Right lobe of liver (tissue), 6 donors: Measurements from ENCODE around the gene ABLIM2. TPM values are rescaled to one million over a fixed set of nuclear protein-coding genes. Genes with fewer than 3 reads are reported as not detected.

Source experiments
- ATAC-seq, 4 donors: fragments of 200-7000 bp; cut with Tn5 transposase; one replicate each; pipeline ENCODE4 v1.9.1; 2020; ENCODE audit warnings: mild to moderate bottlenecking in 4 of 4, moderate library complexity in 4 of 4
- DNase-seq, 3 donors: peaks; one replicate each; pipeline ENCODE4 v3.0.0-alpha.2; 2020
- H3K27ac ChIP-seq, 3 donors: fragments of 200-600 bp; one replicate each; pipeline ENCODE4 v1.8.0; 2022
- H3K27me3 ChIP-seq, 2 donors: fragments of 200-600 bp; one replicate each; pipeline ENCODE4 v1.8.0; 2022
- H3K36me3 ChIP-seq, 4 donors: fragments of 200-600 bp; sonication (generic) in 1 of 4; one replicate each; pipeline versions ENCODE4 v1.5.1 to v1.8.0; 2017 to 2022; ENCODE audit warnings: control low read depth in 1 of 4
- H3K4me1 ChIP-seq, 4 donors: fragments of 200-600 bp; sonication (generic) in 1 of 4; one replicate each; pipeline versions ENCODE4 v1.5.1 to v1.8.0; 2017 to 2022; ENCODE audit warnings: control low read depth in 1 of 4
- H3K4me3 ChIP-seq, 3 donors: fragments of 200-600 bp; one replicate each; pipeline ENCODE4 v1.8.0; 2022
- H3K9me3 ChIP-seq, 4 donors: fragments of 200-600 bp; sonication (generic) in 1 of 4; one replicate each; pipeline versions ENCODE4 v1.5.1 to v1.8.0; 2017 to 2022; ENCODE audit warnings: control low read depth in 1 of 4
- CTCF ChIP-seq, 4 donors: fragments of 200-600 bp in 3 of 4; fragments of 450-650 bp in 1 of 4; IDR thresholded peaks; one replicate each; pipeline versions ENCODE4 v1.5.1 to v1.8.0; 2016 to 2022; ENCODE audit warnings: antibody characterized with exemption in 4 of 4, mild to moderate bottlenecking in 2 of 4
- POLR2A ChIP-seq: fragments of 450-650 bp; IDR thresholded peaks from one replicate; pipeline ENCODE4 v1.6.1; 2017; ENCODE audit warnings: antibody characterized with exemption, mild to moderate bottlenecking
- WGBS: methylation state at CpG from one replicate; pipeline ENCODE4 v1.1.6; 2018; ENCODE audit warnings: low coverage, low lambda C conversion rate; ENCODE audit not compliant: insufficient coverage; ENCODE audit errors: missing lambda C conversion rate; 5-methylcytosine and 5-hydroxymethylcytosine counted together
- intact Hi-C, 2 donors: fragments of 100-400 bp; cut with DNase I; formaldehyde crosslinking; loops; one replicate each; pipeline versions ENCODE4 v1.11.2 to v1.14.1; 2022
- total RNA-seq, 6 experiments: library from RNA; depleted of rRNA in 2 of 6; stranded (reverse); fragments of >200 nt in 2 of 6; fragmentation: NEBNext Ultra II Directional in 3 of 6; extraction: Animal tissue kit (Norgen Biotek cat#: 25700) in 3 of 6; gene quantifications; one replicate each; pipeline versions ENCODE4 v1.1.0 to v1.2.4, GENCODE V29; 2016 to 2023
- donor health status: DM: no; HTN: yes; CAD: no.
- donor health status: DM: no; HTN: no; CAD: no.
- donor health status: DM: no; HTN: no; CAD: no.
- donor health status: DM: no; HTN: yes; CAD: no.
- donor health status: DM: no; HTN: yes; CAD: no.

Gene ABLIM2
- total RNA-seq, 6 experiments from 2014 or later, result 0.93 to 3.5 (median 2.3) TPM

- H3K27me3 ChIP-seq, result no peaks in the 10 kb centered on the region
- no peak overlapping the region for H3K27ac ChIP-seq
- intact Hi-C loops, result no loop called here
- H3K9me3 ChIP-seq, result no peaks in the 10 kb centered on the region
- 92% methylated on average over 2 of the region's 11 CpGs for WGBS
- ATAC-seq (no peak), DNase-seq (no peak)
- no peak overlapping the region for H3K4me3 ChIP-seq
- no peak for TF ChIP-seq CTCF (IDR thresholded peaks at IDR 0.05)
- no peak for TF ChIP-seq POLR2A
- H3K36me3 ChIP-seq, result no peaks in the 10 kb centered on the region
- H3K4me1 ChIP-seq, result no peaks in the 10 kb centered on the region
These were observed 51.4 kb downstream of the ABLIM2 start for GRCh38 chr4:8107146-8107657.

GRCh38 chr4:8106451-8107025 is 52.1 kb downstream of the ABLIM2 start:
- Histone ChIP-seq H3K27ac (no peak overlapping the region), H3K9me3 (no peaks in the 10 kb centered on the region), H3K4me3 (no peak overlapping the region), H3K27me3 (no peaks in the 10 kb centered on the region), H3K4me1 (no peaks in the 10 kb centered on the region), H3K36me3 (no peaks in the 10 kb centered on the region)
- intact Hi-C loops, result no loop called here
- no peak for TF ChIP-seq POLR2A
- TF ChIP-seq CTCF (IDR thresholded peaks at IDR 0.05), result no peak
- WGBS, result 74% methylated on average over 15 of the region's 24 CpGs
- DNase-seq (no peak), ATAC-seq (no peak)

- Histone ChIP-seq H3K4me3 (no peak overlapping the region), H3K4me1 (no peaks in the 10 kb centered on the region), H3K27me3 (no peaks in the 10 kb centered on the region), H3K27ac (no peak overlapping the region), H3K9me3 (no peaks in the 10 kb centered on the region), H3K36me3 (no peaks in the 10 kb centered on the region)
- no peak for TF ChIP-seq POLR2A
- no peak for TF ChIP-seq CTCF (IDR thresholded peaks at IDR 0.05)
- WGBS, result 76% methylated on average over 21 of the region's 32 CpGs
- intact Hi-C loops, result no loop called here
- no peak for DNase-seq
- no peak for ATAC-seq
These were observed 53.1 kb downstream of the ABLIM2 start for GRCh38 chr4:8105306-8106100.

- Histone ChIP-seq H3K4me1 (no peaks in the 10 kb centered on the region), H3K9me3 (no peaks in the 10 kb centered on the region), H3K4me3 (no peak overlapping the region), H3K27me3 (no peaks in the 10 kb centered on the region), H3K36me3 (no peaks in the 10 kb centered on the region), H3K27ac (no peak overlapping the region)
- DNase-seq (no peak), ATAC-seq (no peak)
- 86% methylated on average over 5 of the region's 22 CpGs for WGBS
- no peak for TF ChIP-seq POLR2A
- intact Hi-C loops, result no loop called here
These were observed 53.9 kb downstream of the ABLIM2 start for GRCh38 chr4:8104491-8105305.
